BLaER1 (cell line): ENCODE data around the gene ASAP3.

Source experiments
- H3K27ac ChIP-seq: shearing (Covaris generic); formaldehyde crosslinking; 2 replicates; pipeline ENCODE4 v1.8.1; 2022
- H3K27me3 ChIP-seq: shearing (Covaris generic); formaldehyde crosslinking; 2 replicates; pipeline ENCODE4 v1.8.1; 2022
- H3K36me3 ChIP-seq: shearing (Covaris generic); formaldehyde crosslinking; 2 replicates; pipeline ENCODE4 v1.8.1; 2022
- H3K4me1 ChIP-seq: shearing (Covaris generic); formaldehyde crosslinking; 2 replicates; pipeline ENCODE4 v1.8.1; 2022
- H3K4me2 ChIP-seq: shearing (Covaris generic); formaldehyde crosslinking; 2 replicates; pipeline ENCODE4 v1.8.1; 2022
- H3K4me3 ChIP-seq: shearing (Covaris generic); formaldehyde crosslinking; 2 replicates; pipeline ENCODE4 v1.8.1; 2022
- H3K9ac ChIP-seq: shearing (Covaris generic); formaldehyde crosslinking; 2 replicates; pipeline ENCODE4 v1.8.1; 2022
- H3K9me3 ChIP-seq: shearing (Covaris generic); formaldehyde crosslinking; 2 replicates; pipeline ENCODE4 v1.8.1; 2022
- H4K20me1 ChIP-seq: shearing (Covaris generic); formaldehyde crosslinking; 2 replicates; pipeline ENCODE4 v1.8.1; 2022
- Cebpa-rat ChIP-seq: shearing (Covaris generic); IDR thresholded peaks from 2 replicates; pipeline ENCODE4 v1.8.1; 2022

The ASAP3 gene

GRCh38 chr1:23403355-23403734, 80.6 kb downstream of the ASAP3 start:
- H3K9me3 ChIP-seq: no peaks in the 10 kb centered on the region
- H3K9ac ChIP-seq: no peak overlapping the region
- peak overlapping the region; percentile 53 for H3K4me2 ChIP-seq
- no peak for TF ChIP-seq Cebpa-rat
- H4K20me1 ChIP-seq: no peaks in the 10 kb centered on the region
- H3K27me3 ChIP-seq: no peaks in the 10 kb centered on the region
- H3K36me3 ChIP-seq: no peaks in the 10 kb centered on the region
- no peak overlapping the region for H3K27ac ChIP-seq
- no peak overlapping the region for H3K4me3 ChIP-seq
- peaks cover 37% of the 10 kb centered on the region for H3K4me1 ChIP-seq

- H3K9ac ChIP-seq: no peak overlapping the region
- no peak overlapping the region for H3K4me3 ChIP-seq
- no peaks in the 10 kb centered on the region for H3K9me3 ChIP-seq
- H3K36me3 ChIP-seq: no peaks in the 10 kb centered on the region
- no peaks in the 10 kb centered on the region for H4K20me1 ChIP-seq
- peaks cover 39% of the 10 kb centered on the region for H3K4me1 ChIP-seq
- no peaks in the 10 kb centered on the region for H3K27me3 ChIP-seq
- no peak overlapping the region for H3K4me2 ChIP-seq
- H3K27ac ChIP-seq: no peak overlapping the region
- no peak for TF ChIP-seq Cebpa-rat
Observed at GRCh38 chr1:23403038-23403336, 81.0 kb downstream of the ASAP3 start.

- H3K4me2 ChIP-seq: no peak overlapping the region
- no peak overlapping the region for H3K4me3 ChIP-seq
- H3K27me3 ChIP-seq: no peaks in the 10 kb centered on the region
Observed at GRCh38 chr1:23402286-23403037, 81.5 kb downstream of the ASAP3 start.

GRCh38 chr1:23401313-23401712, 82.7 kb downstream of the ASAP3 start:
- Histone ChIP-seq H3K4me3 (no peak overlapping the region), H3K36me3 (no peaks in the 10 kb centered on the region), H3K9me3 (no peaks in the 10 kb centered on the region), H4K20me1 (no peaks in the 10 kb centered on the region), H3K27me3 (no peaks in the 10 kb centered on the region), H3K4me1 (peaks cover 39% of the 10 kb centered on the region), H3K4me2 (no peak overlapping the region), H3K9ac (no peak overlapping the region), H3K27ac (no peak overlapping the region)
- no peak for TF ChIP-seq Cebpa-rat

More at GRCh38 chr1:23402286-23403037, 81.5 kb downstream of the ASAP3 start:
- no peak overlapping the region for H3K27ac ChIP-seq
- TF ChIP-seq Cebpa-rat: no peak
- no peaks in the 10 kb centered on the region for H3K9me3 ChIP-seq
- no peak overlapping the region for H3K9ac ChIP-seq
- peaks cover 39% of the 10 kb centered on the region for H3K4me1 ChIP-seq
- H3K36me3 ChIP-seq: no peaks in the 10 kb centered on the region
- no peaks in the 10 kb centered on the region for H4K20me1 ChIP-seq

GRCh38 chr1:23400324-23401114, 83.5 kb downstream of the ASAP3 start:
- Histone ChIP-seq H3K4me2 (no peak overlapping the region), H4K20me1 (no peaks in the 10 kb centered on the region), H3K9ac (no peak overlapping the region), H3K27ac (no peak overlapping the region), H3K27me3 (no peaks in the 10 kb centered on the region), H3K4me3 (no peak overlapping the region), H3K4me1 (peaks cover 39% of the 10 kb centered on the region), H3K9me3 (no peaks in the 10 kb centered on the region), H3K36me3 (no peaks in the 10 kb centered on the region)
- no peak for TF ChIP-seq Cebpa-rat

GRCh38 chr1:23399229-23399628, 84.8 kb downstream of the ASAP3 start:
- no peaks in the 10 kb centered on the region for H3K36me3 ChIP-seq
- no peak overlapping the region for H3K4me2 ChIP-seq
- no peak overlapping the region for H3K27ac ChIP-seq
- peaks cover 48% of the 10 kb centered on the region for H3K4me1 ChIP-seq
- H3K9me3 ChIP-seq: no peaks in the 10 kb centered on the region
- no peaks in the 10 kb centered on the region for H4K20me1 ChIP-seq
- H3K4me3 ChIP-seq: no peak overlapping the region
- no peak overlapping the region for H3K9ac ChIP-seq
- no peak for TF ChIP-seq Cebpa-rat
- no peaks in the 10 kb centered on the region for H3K27me3 ChIP-seq

GRCh38 chr1:23397908-23398307, 86.1 kb downstream of the ASAP3 start:
- H3K4me2 ChIP-seq: no peak overlapping the region
- H3K27me3 ChIP-seq: no peaks in the 10 kb centered on the region
- H3K9ac ChIP-seq: no peak overlapping the region
- H3K4me3 ChIP-seq: no peak overlapping the region
- no peaks in the 10 kb centered on the region for H4K20me1 ChIP-seq
- TF ChIP-seq Cebpa-rat: no peak
- H3K27ac ChIP-seq: no peak overlapping the region
- H3K9me3 ChIP-seq: no peaks in the 10 kb centered on the region
- H3K36me3 ChIP-seq: no peaks in the 10 kb centered on the region
- H3K4me1 ChIP-seq: peaks cover 45% of the 10 kb centered on the region

GRCh38 chr1:23396380-23396779, 87.6 kb downstream of the ASAP3 start:
- TF ChIP-seq Cebpa-rat: no peak
- no peak overlapping the region for H3K4me2 ChIP-seq
- H3K27me3 ChIP-seq: no peaks in the 10 kb centered on the region

GRCh38 chr1:23395849-23396248, 88.1 kb downstream of the ASAP3 start:
- Histone ChIP-seq H3K9ac (no peak overlapping the region), H3K4me1 (peaks cover 27% of the 10 kb centered on the region), H3K4me2 (no peak overlapping the region), H3K27ac (no peak overlapping the region), H4K20me1 (no peaks in the 10 kb centered on the region), H3K9me3 (no peaks in the 10 kb centered on the region), H3K36me3 (no peaks in the 10 kb centered on the region), H3K4me3 (no peak overlapping the region), H3K27me3 (no peaks in the 10 kb centered on the region)
- no peak for TF ChIP-seq Cebpa-rat

More at GRCh38 chr1:23396380-23396779, 87.6 kb downstream of the ASAP3 start:
- Histone ChIP-seq H3K27ac (no peak overlapping the region), H3K4me1 (peaks cover 32% of the 10 kb centered on the region), H3K9me3 (no peaks in the 10 kb centered on the region), H3K36me3 (no peaks in the 10 kb centered on the region), H3K9ac (no peak overlapping the region), H4K20me1 (no peaks in the 10 kb centered on the region), H3K4me3 (no peak overlapping the region)

GRCh38 chr1:23395154-23395724, 88.7 kb downstream of the ASAP3 start:
- peaks cover 27% of the 10 kb centered on the region for H3K4me1 ChIP-seq
- H3K4me3 ChIP-seq: no peak overlapping the region
- no peaks in the 10 kb centered on the region for H3K27me3 ChIP-seq
- H3K27ac ChIP-seq: no peak overlapping the region
- H3K9me3 ChIP-seq: no peaks in the 10 kb centered on the region
- H4K20me1 ChIP-seq: no peaks in the 10 kb centered on the region
- H3K36me3 ChIP-seq: no peaks in the 10 kb centered on the region
- no peak overlapping the region for H3K9ac ChIP-seq
- no peak overlapping the region for H3K4me2 ChIP-seq
- no peak for TF ChIP-seq Cebpa-rat
